H1 (cell line): ENCODE data around the gene PDYN. TPM values are rescaled to one million over a fixed set of nuclear protein-coding genes. Genes with fewer than 3 reads are reported as not detected.

Experiments used
- CTCF ChIA-PET: fragments of 300-600 bp; sonication (Branson Sonifier 250); formaldehyde crosslinking; loops from one replicate; lab custom pipeline; 2021; ENCODE audit not compliant: partially characterized antibody; lab: Charles Lee
- POLR2A ChIA-PET: fragments of 300-600 bp; sonication (Branson Sonifier 250); formaldehyde crosslinking; loops from one replicate; lab custom pipeline; 2021; ENCODE audit warnings: inconsistent platforms; ENCODE audit not compliant: partially characterized antibody; lab: Charles Lee
- DNase-seq, 2 experiments: peaks; one replicate each; pipeline versions ENCODE4 v3.0.0 to v3.0.0-alpha.2; 2010 to 2022; ENCODE audit warnings: low spot score in 2 of 2, low read depth in 1 of 2, mixed read lengths in 1 of 2
- FAIRE-seq: peaks from 2 replicates; lab custom pipeline; 2011; peaks lifted over from hg19 to GRCh38; lab: Jason Lieb, UNC
- H2AFZ ChIP-seq: 2 replicates; pipeline ENCODE4 v1.8.1; 2012; ENCODE audit warnings: low read length, inconsistent platforms
- H2AK5ac ChIP-seq: 2 replicates; pipeline ENCODE4 v1.6.1; 2013; ENCODE audit warnings: low read depth, low read length
- H2BK120ac ChIP-seq: replicated peaks from 2 replicates; pipeline ENCODE3; 2013; ENCODE audit warnings: low read depth, low read length, inconsistent platforms
- H2BK12ac ChIP-seq: 2 replicates; pipeline ENCODE4 v1.6.1; 2013; ENCODE audit warnings: low read depth, low read length
- H2BK15ac ChIP-seq: 2 replicates; pipeline ENCODE4 v1.6.1; 2013; ENCODE audit warnings: low read length
- H2BK20ac ChIP-seq: 2 replicates; pipeline ENCODE4 v1.6.1; 2013; ENCODE audit warnings: low read length
- H2BK5ac ChIP-seq: 2 replicates; pipeline ENCODE4 v1.6.1; 2013; ENCODE audit warnings: low read depth, low read length
- H3K14ac ChIP-seq: 2 replicates; pipeline ENCODE4 v1.6.1; 2013; ENCODE audit warnings: inconsistent platforms; ENCODE audit not compliant: insufficient read length
- H3K18ac ChIP-seq: 2 replicates; pipeline ENCODE4 v1.6.1; 2013; ENCODE audit warnings: low read length; ENCODE audit errors: extremely low read depth
- H3K23ac ChIP-seq: 2 replicates; pipeline ENCODE4 v1.6.1; 2013; ENCODE audit warnings: inconsistent platforms; ENCODE audit not compliant: insufficient read length
- H3K23me2 ChIP-seq: 2 replicates; pipeline ENCODE4 v1.6.1; 2013; ENCODE audit warnings: low read depth, low read length
- H3K27ac ChIP-seq: 2 replicates; pipeline ENCODE4 v1.6.1; 2011; ENCODE audit warnings: low read depth, low read length, inconsistent platforms
- H3K27me3 ChIP-seq, 4 experiments: replicated peaks in 1 of 4; 1 replicate in 1 of 4; 2 replicates in 3 of 4; pipeline versions ENCODE4 v1.6.1 to v1.8.1; 2011 to 2013; ENCODE audit warnings: low read length in 3 of 4, mild to moderate bottlenecking in 3 of 4, inconsistent platforms in 2 of 4, mixed read lengths in 2 of 4, moderate library complexity in 1 of 4; ENCODE audit not compliant: control insufficient read depth in 3 of 4, insufficient read depth in 3 of 4; ENCODE audit errors: extremely low read depth in 1 of 4
- H3K36me3 ChIP-seq, 4 experiments: 2 replicates each; pipeline versions ENCODE4 v1.6.1 to v1.8.1; 2011 to 2013; ENCODE audit warnings: mild to moderate bottlenecking in 4 of 4, low read length in 3 of 4, moderate library complexity in 2 of 4, control low read depth in 1 of 4, inconsistent platforms in 1 of 4; ENCODE audit not compliant: insufficient read depth in 4 of 4, control insufficient read depth in 2 of 4
- H3K4ac ChIP-seq: replicated peaks from 2 replicates; pipeline ENCODE3; 2013; ENCODE audit warnings: low read length, low read depth, mixed read lengths, inconsistent platforms; ENCODE audit not compliant: insufficient read length
- H3K4me1 ChIP-seq, 4 experiments: replicated peaks in 1 of 4; 1 replicate in 1 of 4; 2 replicates in 3 of 4; pipeline versions ENCODE4 v1.6.1 to v1.8.1; 2011 to 2013; ENCODE audit warnings: low read length in 3 of 4, inconsistent platforms in 2 of 4, mixed read lengths in 1 of 4; ENCODE audit not compliant: insufficient read depth in 4 of 4, control insufficient read depth in 3 of 4
- H3K4me2 ChIP-seq, 2 experiments: 2 replicates each; pipeline versions ENCODE4 v1.6.1 to v1.8.1; 2011 to 2013; ENCODE audit warnings: low read depth in 2 of 2, low read length in 2 of 2, control low read depth in 1 of 2, inconsistent platforms in 1 of 2, mild to moderate bottlenecking in 1 of 2; ENCODE audit not compliant: insufficient read depth in 1 of 2
- H3K4me3 ChIP-seq, 4 experiments: fragments of 200-600, 300-600 bp in 1 of 4; sonication (generic), shearing (Covaris generic), sonication (Bioruptor Twin) in 1 of 4; 2 replicates each; pipeline versions ENCODE4 v1.5.1 to v1.8.1; 2011 to 2016; ENCODE audit warnings: low read length in 4 of 4, low read depth in 3 of 4, control low read depth in 2 of 4, inconsistent platforms in 2 of 4, mild to moderate bottlenecking in 2 of 4, mixed read lengths in 1 of 4, moderate library complexity in 1 of 4; ENCODE audit not compliant: insufficient read depth in 2 of 4; ENCODE audit errors: extremely low read depth in 1 of 4
- H3K56ac ChIP-seq: replicated peaks from 2 replicates; pipeline ENCODE3; 2013; ENCODE audit warnings: low read depth, mild to moderate bottlenecking, mixed read lengths, low read length, inconsistent platforms; ENCODE audit not compliant: insufficient read length
- H3K79me1 ChIP-seq: 2 replicates; pipeline ENCODE4 v1.6.1; 2013; ENCODE audit warnings: low read depth, low read length, control low read depth
- H3K79me2 ChIP-seq, 2 experiments: 2 replicates each; pipeline versions ENCODE4 v1.6.1 to v1.8.1; 2012 to 2013; ENCODE audit warnings: low read length in 2 of 2, mild to moderate bottlenecking in 2 of 2, inconsistent platforms in 1 of 2; ENCODE audit not compliant: insufficient read depth in 2 of 2, control insufficient read depth in 1 of 2
- H3K9ac ChIP-seq, 4 experiments: replicated peaks in 1 of 4; 1 replicate in 1 of 4; 2 replicates in 3 of 4; pipeline versions ENCODE4 v1.6.1 to v1.8.1; 2011 to 2013; ENCODE audit warnings: low read depth in 3 of 4, low read length in 3 of 4, control low read depth in 2 of 4, mild to moderate bottlenecking in 2 of 4, moderate library complexity in 2 of 4, inconsistent platforms in 1 of 4; ENCODE audit errors: extremely low read depth in 1 of 4
- H3K9me3 ChIP-seq, 2 experiments: 2 replicates each; pipeline versions ENCODE4 v1.6.1 to v1.8.1; 2012 to 2013; ENCODE audit warnings: mild to moderate bottlenecking in 2 of 2, moderate library complexity in 2 of 2, control low read depth in 1 of 2, inconsistent platforms in 1 of 2, low read depth in 1 of 2, low read length in 1 of 2, mixed read lengths in 1 of 2; ENCODE audit not compliant: insufficient read depth in 2 of 2
- H4K20me1 ChIP-seq, 2 experiments: replicated peaks in 1 of 2; 2 replicates each; pipeline versions ENCODE3 to v1.8.1; 2011 to 2013; ENCODE audit warnings: inconsistent platforms in 2 of 2, low read length in 2 of 2, mild to moderate bottlenecking in 1 of 2; ENCODE audit not compliant: insufficient read depth in 2 of 2, control insufficient read depth in 1 of 2
- H4K5ac ChIP-seq: 2 replicates; pipeline ENCODE4 v1.6.1; 2013; ENCODE audit warnings: low read length, low read depth, mixed read lengths, inconsistent platforms; ENCODE audit not compliant: insufficient read length
- H4K8ac ChIP-seq: 2 replicates; pipeline ENCODE4 v1.8.0; 2013; ENCODE audit warnings: mild to moderate bottlenecking, moderate library complexity, low read length, inconsistent platforms; ENCODE audit not compliant: insufficient read depth; ENCODE audit errors: extremely low read depth
- H4K91ac ChIP-seq: replicated peaks from 2 replicates; pipeline ENCODE3; 2013; ENCODE audit warnings: low read length, mixed read lengths, inconsistent platforms; ENCODE audit not compliant: insufficient read length
- RBBP5 ChIP-seq: IDR thresholded peaks from 2 replicates; pipeline ENCODE4 v1.7.1; 2012; ENCODE audit warnings: low read depth, mild to moderate bottlenecking, inconsistent platforms, low read length, moderate library complexity, borderline replicate concordance
- WGBS, 2 experiments: shearing (Covaris generic) in 1 of 2; methylation state at CpG; one replicate each; pipeline versions ENCODE4 v1.1.6 to v1.1.7; 2013 to 2015; ENCODE audit warnings: low lambda C conversion rate in 2 of 2, mixed read lengths in 2 of 2, inconsistent platforms in 1 of 2, low coverage in 1 of 2, missing lambda C conversion rate in 1 of 2; ENCODE audit not compliant: insufficient replicate concordance in 2 of 2, insufficient coverage in 1 of 2, insufficient read length in 1 of 2; ENCODE audit errors: extremely low coverage in 1 of 2, missing lambda C conversion rate in 1 of 2; 5-methylcytosine and 5-hydroxymethylcytosine counted together
- polyA plus RNA-seq, 7 experiments: library from polyadenylated mRNA; depleted of rRNA in 3 of 7; stranded (reverse) in 5 of 7; unstranded in 2 of 7; fragments of >200 nt in 5 of 7; fragments of 200-250 nt in 2 of 7; gene quantifications; 1 replicate in 5 of 7; 2 replicates in 1 of 7; 4 replicates in 1 of 7; pipeline versions ENCODE4 v1.2.1 to v1.2.3, GENCODE V29; 2011 to 2013; ENCODE audit warnings: missing spikeins in 2 of 7, mixed read lengths in 2 of 7
- total RNA-seq: library from RNA; stranded (reverse); fragmentation: NEBNext Ultra II Directional; extraction: Animal tissue kit (Norgen Biotek cat#: 25700); gene quantifications from 2 replicates; pipeline ENCODE4 v1.2.1, GENCODE V29; 2021

Gene PDYN
- total and polyA plus RNA-seq, 2 of the 8 experiments (the other 6 are each of a cell fraction or from before 2014, with no cell fraction given), result 0.54 to 0.60 TPM

GRCh38 chr20:1968964-1969363 lies 24.9 kb downstream of the PDYN start:
- no peaks in the 10 kb centered on the region for H3K79me2 ChIP-seq
- no peak overlapping the region for H2AK5ac ChIP-seq
- no peak overlapping the region for H3K18ac ChIP-seq
- H2BK5ac ChIP-seq, result no peak overlapping the region
- no peaks in the 10 kb centered on the region for H3K23me2 ChIP-seq
- 95% methylated on average over 3 of the region's 4 CpGs; no CpG with 5 or more reads in 1 of the 2 experiments for WGBS, 2 experiments
- H2AFZ ChIP-seq, result no peak overlapping the region
- no peak overlapping the region for H4K8ac ChIP-seq
- H3K4me2 ChIP-seq, result no peak overlapping the region
- H2BK120ac ChIP-seq, result no peak overlapping the region
- no peak overlapping the region for H2BK20ac ChIP-seq
- H3K56ac ChIP-seq, result no peak overlapping the region
- no peaks in the 10 kb centered on the region for H3K9me3 ChIP-seq
- no peaks in the 10 kb centered on the region for H3K36me3 ChIP-seq
- H3K4ac ChIP-seq, result no peak overlapping the region
- no peak overlapping the region for H3K27ac ChIP-seq
- no peaks in the 10 kb centered on the region for H4K20me1 ChIP-seq
- peaks cover 4 to 21% (median 12%) of the 10 kb centered on the region in 4 experiments; a peak in 6 of 7 replicates for H3K4me1 ChIP-seq
- ChIA-PET POLR2A (interaction anchor here (1.0 kb wide), 1 partner anchor 151 kb away, joined by 4 read pairs; no protein-coding TSS in a partner anchor), CTCF (interaction anchor here (1.0 to 6.5 kb wide), 5 partner anchors 125 to 465 kb away, joined by 3 to 57 read pairs (median 3); no protein-coding TSS in a partner anchor)
- H2BK15ac ChIP-seq, result no peak overlapping the region
- H3K23ac ChIP-seq, result no peak overlapping the region
- no peak overlapping the region for H3K9ac ChIP-seq
- no peak overlapping the region for H4K5ac ChIP-seq
- H2BK12ac ChIP-seq, result no peak overlapping the region
- no peaks in the 10 kb centered on the region for H3K79me1 ChIP-seq
- peaks cover 0 to 4% (median 0%) of the 10 kb centered on the region in 4 experiments; a peak in 2 of 7 replicates for H3K27me3 ChIP-seq
- FAIRE-seq (no peak), DNase-seq (no peak)
- H4K91ac ChIP-seq, result no peak overlapping the region
- H3K4me3 ChIP-seq, result no peak overlapping the region
- no peak overlapping the region for H3K14ac ChIP-seq
- TF ChIP-seq RBBP5, result no peak
